ENCODE data around the gene CD58. TPM values are rescaled to one million over a fixed set of nuclear protein-coding genes. Genes with fewer than 3 reads are reported as not detected.

Gene CD58
- total and polyA plus RNA-seq, 9 of the 15 experiments (the other 6 are each of a cell fraction or from before 2014, with no cell fraction given) = 18.1 to 113 (median 37.4) TPM

DNA sequence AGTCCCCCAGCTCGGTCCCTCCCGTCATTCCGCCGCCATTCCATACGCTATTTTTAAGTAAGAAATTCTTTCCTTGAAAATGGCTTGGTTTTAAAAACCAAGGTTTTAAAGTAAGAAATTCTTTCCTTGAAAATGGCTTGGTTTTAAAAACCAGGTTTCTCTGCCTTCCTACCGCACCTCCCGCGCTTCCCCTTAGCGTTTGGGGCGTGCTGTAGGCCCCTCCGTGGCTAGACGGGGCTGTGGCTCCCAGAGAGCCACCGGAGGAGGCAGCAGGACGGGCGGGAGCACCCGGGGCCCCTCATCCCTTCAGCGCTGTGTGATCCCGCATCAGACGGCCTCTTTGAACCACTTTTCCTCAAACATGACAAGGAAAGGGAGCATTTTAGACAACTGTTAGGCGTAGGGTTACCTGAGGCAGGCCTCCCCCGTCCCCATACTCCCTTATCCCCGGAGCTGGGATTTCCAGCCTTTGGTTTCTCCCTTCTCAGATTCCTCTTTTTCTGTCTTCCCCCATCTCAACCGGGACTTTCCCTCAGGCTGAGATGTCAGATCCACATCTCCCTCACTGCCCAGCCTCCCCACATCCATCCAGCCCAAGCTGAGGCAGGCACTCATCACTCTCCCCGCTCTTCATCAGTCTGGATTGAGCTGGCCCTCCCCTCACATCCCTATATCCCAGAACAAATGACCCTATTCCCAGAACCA, 541 bp upstream of the CD58 start (continued):
- TF ChIP-seq, protein P1, sequence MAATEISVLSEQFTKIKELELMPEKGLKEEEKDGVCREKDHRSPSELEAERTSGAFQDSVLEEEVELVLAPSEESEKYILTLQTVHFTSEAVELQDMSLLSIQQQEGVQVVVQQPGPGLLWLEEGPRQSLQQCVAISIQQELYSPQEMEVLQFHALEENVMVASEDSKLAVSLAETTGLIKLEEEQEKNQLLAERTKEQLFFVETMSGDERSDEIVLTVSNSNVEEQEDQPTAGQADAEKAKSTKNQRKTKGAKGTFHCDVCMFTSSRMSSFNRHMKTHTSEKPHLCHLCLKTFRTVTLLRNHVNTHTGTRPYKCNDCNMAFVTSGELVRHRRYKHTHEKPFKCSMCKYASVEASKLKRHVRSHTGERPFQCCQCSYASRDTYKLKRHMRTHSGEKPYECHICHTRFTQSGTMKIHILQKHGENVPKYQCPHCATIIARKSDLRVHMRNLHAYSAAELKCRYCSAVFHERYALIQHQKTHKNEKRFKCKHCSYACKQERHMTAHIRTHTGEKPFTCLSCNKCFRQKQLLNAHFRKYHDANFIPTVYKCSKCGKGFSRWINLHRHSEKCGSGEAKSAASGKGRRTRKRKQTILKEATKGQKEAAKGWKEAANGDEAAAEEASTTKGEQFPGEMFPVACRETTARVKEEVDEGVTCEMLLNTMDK (IDR thresholded peaks at IDR 0.05; ENCODE audit: borderline replicate concordance, insufficient read depth, low read depth, low read length, poor library complexity, severe bottlenecking) = no peak
- TF ChIP-seq, protein P2, sequence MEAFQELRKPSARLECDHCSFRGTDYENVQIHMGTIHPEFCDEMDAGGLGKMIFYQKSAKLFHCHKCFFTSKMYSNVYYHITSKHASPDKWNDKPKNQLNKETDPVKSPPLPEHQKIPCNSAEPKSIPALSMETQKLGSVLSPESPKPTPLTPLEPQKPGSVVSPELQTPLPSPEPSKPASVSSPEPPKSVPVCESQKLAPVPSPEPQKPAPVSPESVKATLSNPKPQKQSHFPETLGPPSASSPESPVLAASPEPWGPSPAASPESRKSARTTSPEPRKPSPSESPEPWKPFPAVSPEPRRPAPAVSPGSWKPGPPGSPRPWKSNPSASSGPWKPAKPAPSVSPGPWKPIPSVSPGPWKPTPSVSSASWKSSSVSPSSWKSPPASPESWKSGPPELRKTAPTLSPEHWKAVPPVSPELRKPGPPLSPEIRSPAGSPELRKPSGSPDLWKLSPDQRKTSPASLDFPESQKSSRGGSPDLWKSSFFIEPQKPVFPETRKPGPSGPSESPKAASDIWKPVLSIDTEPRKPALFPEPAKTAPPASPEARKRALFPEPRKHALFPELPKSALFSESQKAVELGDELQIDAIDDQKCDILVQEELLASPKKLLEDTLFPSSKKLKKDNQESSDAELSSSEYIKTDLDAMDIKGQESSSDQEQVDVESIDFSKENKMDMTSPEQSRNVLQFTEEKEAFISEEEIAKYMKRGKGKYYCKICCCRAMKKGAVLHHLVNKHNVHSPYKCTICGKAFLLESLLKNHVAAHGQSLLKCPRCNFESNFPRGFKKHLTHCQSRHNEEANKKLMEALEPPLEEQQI (IDR thresholded peaks at IDR 0.05) = no peak
- TF ChIP-seq HNRNPL (IDR thresholded peaks at IDR 0.05; ENCODE audit: low read depth, low read length) = no peak
- no peak for TF ChIP-seq THRA (IDR thresholded peaks at IDR 0.05)
- peak; percentile 88; the same call in 1 of the 2 replicates for TF ChIP-seq NR1H2 (CRISPR knock-in tag; IDR thresholded peaks at IDR 0.05)
- TF ChIP-seq, protein P3, sequence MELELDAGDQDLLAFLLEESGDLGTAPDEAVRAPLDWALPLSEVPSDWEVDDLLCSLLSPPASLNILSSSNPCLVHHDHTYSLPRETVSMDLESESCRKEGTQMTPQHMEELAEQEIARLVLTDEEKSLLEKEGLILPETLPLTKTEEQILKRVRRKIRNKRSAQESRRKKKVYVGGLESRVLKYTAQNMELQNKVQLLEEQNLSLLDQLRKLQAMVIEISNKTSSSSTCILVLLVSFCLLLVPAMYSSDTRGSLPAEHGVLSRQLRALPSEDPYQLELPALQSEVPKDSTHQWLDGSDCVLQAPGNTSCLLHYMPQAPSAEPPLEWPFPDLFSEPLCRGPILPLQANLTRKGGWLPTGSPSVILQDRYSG (tag; conservative IDR thresholded peaks at IDR 0.05; ENCODE audit: low read depth) = 0 out of 2 replicates have a peak, but pooled peaks have one; percentile 42
- TF ChIP-seq, protein P4, sequence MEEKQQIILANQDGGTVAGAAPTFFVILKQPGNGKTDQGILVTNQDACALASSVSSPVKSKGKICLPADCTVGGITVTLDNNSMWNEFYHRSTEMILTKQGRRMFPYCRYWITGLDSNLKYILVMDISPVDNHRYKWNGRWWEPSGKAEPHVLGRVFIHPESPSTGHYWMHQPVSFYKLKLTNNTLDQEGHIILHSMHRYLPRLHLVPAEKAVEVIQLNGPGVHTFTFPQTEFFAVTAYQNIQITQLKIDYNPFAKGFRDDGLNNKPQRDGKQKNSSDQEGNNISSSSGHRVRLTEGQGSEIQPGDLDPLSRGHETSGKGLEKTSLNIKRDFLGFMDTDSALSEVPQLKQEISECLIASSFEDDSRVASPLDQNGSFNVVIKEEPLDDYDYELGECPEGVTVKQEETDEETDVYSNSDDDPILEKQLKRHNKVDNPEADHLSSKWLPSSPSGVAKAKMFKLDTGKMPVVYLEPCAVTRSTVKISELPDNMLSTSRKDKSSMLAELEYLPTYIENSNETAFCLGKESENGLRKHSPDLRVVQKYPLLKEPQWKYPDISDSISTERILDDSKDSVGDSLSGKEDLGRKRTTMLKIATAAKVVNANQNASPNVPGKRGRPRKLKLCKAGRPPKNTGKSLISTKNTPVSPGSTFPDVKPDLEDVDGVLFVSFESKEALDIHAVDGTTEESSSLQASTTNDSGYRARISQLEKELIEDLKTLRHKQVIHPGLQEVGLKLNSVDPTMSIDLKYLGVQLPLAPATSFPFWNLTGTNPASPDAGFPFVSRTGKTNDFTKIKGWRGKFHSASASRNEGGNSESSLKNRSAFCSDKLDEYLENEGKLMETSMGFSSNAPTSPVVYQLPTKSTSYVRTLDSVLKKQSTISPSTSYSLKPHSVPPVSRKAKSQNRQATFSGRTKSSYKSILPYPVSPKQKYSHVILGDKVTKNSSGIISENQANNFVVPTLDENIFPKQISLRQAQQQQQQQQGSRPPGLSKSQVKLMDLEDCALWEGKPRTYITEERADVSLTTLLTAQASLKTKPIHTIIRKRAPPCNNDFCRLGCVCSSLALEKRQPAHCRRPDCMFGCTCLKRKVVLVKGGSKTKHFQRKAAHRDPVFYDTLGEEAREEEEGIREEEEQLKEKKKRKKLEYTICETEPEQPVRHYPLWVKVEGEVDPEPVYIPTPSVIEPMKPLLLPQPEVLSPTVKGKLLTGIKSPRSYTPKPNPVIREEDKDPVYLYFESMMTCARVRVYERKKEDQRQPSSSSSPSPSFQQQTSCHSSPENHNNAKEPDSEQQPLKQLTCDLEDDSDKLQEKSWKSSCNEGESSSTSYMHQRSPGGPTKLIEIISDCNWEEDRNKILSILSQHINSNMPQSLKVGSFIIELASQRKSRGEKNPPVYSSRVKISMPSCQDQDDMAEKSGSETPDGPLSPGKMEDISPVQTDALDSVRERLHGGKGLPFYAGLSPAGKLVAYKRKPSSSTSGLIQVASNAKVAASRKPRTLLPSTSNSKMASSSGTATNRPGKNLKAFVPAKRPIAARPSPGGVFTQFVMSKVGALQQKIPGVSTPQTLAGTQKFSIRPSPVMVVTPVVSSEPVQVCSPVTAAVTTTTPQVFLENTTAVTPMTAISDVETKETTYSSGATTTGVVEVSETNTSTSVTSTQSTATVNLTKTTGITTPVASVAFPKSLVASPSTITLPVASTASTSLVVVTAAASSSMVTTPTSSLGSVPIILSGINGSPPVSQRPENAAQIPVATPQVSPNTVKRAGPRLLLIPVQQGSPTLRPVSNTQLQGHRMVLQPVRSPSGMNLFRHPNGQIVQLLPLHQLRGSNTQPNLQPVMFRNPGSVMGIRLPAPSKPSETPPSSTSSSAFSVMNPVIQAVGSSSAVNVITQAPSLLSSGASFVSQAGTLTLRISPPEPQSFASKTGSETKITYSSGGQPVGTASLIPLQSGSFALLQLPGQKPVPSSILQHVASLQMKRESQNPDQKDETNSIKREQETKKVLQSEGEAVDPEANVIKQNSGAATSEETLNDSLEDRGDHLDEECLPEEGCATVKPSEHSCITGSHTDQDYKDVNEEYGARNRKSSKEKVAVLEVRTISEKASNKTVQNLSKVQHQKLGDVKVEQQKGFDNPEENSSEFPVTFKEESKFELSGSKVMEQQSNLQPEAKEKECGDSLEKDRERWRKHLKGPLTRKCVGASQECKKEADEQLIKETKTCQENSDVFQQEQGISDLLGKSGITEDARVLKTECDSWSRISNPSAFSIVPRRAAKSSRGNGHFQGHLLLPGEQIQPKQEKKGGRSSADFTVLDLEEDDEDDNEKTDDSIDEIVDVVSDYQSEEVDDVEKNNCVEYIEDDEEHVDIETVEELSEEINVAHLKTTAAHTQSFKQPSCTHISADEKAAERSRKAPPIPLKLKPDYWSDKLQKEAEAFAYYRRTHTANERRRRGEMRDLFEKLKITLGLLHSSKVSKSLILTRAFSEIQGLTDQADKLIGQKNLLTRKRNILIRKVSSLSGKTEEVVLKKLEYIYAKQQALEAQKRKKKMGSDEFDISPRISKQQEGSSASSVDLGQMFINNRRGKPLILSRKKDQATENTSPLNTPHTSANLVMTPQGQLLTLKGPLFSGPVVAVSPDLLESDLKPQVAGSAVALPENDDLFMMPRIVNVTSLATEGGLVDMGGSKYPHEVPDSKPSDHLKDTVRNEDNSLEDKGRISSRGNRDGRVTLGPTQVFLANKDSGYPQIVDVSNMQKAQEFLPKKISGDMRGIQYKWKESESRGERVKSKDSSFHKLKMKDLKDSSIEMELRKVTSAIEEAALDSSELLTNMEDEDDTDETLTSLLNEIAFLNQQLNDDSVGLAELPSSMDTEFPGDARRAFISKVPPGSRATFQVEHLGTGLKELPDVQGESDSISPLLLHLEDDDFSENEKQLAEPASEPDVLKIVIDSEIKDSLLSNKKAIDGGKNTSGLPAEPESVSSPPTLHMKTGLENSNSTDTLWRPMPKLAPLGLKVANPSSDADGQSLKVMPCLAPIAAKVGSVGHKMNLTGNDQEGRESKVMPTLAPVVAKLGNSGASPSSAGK (IDR thresholded peaks at IDR 0.05) = peak; percentile 76
